GM06990 (cell line): ENCODE measurements around the gene HOXB6.

ENCODE experiments used
- DNase-seq: peaks from one replicate; pipeline ENCODE4 v3.0.0-alpha.2; 2011; ENCODE audit not compliant: insufficient read length; ENCODE audit errors: extremely low read depth
- H3K27me3 ChIP-seq: replicated peaks from 2 replicates; pipeline ENCODE4 v1.6.0; 2011; ENCODE audit warnings: low read length; ENCODE audit not compliant: control insufficient read depth, insufficient read depth
- H3K36me3 ChIP-seq: 2 replicates; pipeline ENCODE4 v1.5.1; 2011; ENCODE audit warnings: low read length; ENCODE audit not compliant: control insufficient read depth, insufficient read depth
- H3K4me3 ChIP-seq: replicated peaks from 2 replicates; pipeline ENCODE4 v1.5.1; 2011; ENCODE audit warnings: low read depth, mild to moderate bottlenecking, control low read depth, low read length
- TF ChIP-seq, protein P1 (sequence below): IDR thresholded peaks from 2 replicates; pipeline ENCODE4 v1.5.1; 2011; ENCODE audit warnings: low read length, control low read depth, mild to moderate bottlenecking, inconsistent platforms; ENCODE audit not compliant: insufficient read depth, poor library complexity, severe bottlenecking

The HOXB6 gene

DNA sequence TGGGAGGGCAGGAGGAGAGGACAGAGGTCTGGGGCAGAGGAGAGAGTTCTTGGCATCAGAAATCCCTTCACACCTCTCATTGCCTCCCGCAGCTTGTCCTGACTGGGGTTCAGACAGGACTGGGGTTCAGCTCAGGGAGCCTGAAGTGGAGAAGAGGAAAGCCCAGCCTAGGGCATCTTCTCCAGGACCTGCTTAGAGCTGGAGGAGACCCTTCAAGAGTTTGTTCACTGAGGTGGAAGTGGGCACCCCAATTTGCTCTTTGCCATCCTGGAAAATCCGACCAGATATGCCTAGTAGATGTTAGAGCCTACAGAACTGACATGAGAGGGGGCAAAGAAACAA, 16.7 kb downstream of the HOXB6 start:
- DNase-seq = no peak

DNA sequence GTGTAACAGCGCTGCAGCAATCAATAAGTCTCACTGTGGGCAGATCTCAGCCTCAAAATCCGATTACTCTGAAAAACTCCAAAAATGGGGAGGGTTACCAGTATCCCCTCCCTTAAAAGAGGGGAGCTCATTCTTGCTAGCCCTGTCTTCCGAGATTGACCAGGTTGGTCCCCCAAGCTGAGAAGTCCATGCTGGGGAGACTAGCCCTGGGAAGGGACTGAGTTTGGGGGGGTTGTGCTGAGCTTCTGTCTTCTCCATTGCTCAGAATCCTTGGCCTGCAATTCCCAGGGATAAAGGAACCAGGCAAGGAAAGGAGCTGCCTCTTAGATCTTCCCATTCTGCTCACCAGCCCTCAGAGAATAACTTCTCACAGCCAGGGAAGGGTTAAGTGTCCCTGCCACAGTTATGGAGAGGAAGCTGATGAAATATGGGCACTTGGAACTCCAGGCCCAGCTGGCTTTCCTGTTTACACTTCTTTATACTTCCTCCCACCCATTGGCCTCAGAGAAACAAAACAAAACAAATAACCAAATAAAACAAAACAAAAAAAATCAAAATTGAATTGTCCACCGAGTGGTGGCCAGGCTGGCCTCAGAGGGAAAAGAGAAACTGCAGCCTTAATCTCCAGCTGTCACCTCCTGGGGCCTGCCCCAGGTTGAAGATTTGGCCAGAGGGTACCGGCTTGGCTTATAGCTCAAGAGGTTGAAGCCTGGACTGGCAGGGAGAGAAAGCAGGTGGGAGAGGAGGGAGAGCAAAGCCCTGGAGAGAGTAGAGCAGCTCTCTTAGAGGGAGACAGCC, 17.3 kb downstream of the HOXB6 start:
- no peaks in the 10 kb centered on the region for H3K36me3 ChIP-seq
- TF ChIP-seq, protein P1, sequence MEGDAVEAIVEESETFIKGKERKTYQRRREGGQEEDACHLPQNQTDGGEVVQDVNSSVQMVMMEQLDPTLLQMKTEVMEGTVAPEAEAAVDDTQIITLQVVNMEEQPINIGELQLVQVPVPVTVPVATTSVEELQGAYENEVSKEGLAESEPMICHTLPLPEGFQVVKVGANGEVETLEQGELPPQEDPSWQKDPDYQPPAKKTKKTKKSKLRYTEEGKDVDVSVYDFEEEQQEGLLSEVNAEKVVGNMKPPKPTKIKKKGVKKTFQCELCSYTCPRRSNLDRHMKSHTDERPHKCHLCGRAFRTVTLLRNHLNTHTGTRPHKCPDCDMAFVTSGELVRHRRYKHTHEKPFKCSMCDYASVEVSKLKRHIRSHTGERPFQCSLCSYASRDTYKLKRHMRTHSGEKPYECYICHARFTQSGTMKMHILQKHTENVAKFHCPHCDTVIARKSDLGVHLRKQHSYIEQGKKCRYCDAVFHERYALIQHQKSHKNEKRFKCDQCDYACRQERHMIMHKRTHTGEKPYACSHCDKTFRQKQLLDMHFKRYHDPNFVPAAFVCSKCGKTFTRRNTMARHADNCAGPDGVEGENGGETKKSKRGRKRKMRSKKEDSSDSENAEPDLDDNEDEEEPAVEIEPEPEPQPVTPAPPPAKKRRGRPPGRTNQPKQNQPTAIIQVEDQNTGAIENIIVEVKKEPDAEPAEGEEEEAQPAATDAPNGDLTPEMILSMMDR = no peak
- H3K4me3 ChIP-seq = no peak overlapping the region
- no peaks in the 10 kb centered on the region for H3K27me3 ChIP-seq
- no peak for DNase-seq

More for the DNA sequence above, 16.7 kb downstream of the HOXB6 start:
- TF ChIP-seq, protein P1 = no peak
- Histone ChIP-seq H3K4me3 (no peak overlapping the region), H3K27me3 (no peaks in the 10 kb centered on the region), H3K36me3 (no peaks in the 10 kb centered on the region)

DNA sequence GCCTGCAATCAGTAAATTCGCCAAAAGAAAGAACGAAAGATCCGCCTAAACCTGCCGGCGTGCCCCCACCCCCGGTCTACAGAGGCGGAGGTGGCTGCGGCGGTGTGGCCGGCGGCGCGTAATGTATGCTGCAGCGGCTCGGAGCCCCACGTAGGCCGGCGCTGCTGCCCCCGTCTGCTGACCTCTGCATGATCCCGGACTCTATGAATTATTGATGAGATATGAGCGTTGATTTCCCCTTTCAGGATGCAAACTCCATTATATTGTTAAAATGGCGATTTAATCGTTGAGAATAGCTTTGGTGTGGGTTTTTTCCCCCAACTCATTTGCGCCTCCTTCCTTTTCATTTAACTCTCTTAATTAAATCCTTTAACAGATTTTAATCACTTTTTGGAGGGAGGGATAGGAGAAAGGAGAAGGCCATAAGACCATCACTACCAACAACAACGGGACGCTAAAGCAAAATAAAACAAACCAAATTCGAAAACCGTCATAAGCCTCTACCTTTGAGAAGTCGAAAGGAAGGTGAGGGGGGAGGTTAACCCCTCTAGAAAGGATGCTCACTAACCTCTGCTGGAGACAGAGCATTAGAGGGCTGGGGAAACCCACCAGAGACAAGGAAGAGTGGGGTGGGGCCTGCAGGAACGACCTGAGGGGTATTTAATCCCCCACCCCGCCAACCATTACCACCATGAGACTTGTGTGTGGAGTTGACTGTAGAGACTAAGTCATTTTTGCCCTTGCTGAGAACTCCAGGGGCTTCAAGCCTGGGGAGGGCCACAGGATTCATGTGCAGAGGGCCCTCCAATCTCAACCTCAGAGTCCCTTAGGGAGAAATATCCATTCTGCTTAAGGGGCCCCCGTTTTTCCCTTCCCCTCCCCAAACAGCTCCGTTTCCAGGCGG, 18.2 kb downstream of the HOXB6 start:
- TF ChIP-seq, protein P1 = no peak
- no peaks in the 10 kb centered on the region for H3K36me3 ChIP-seq
- H3K27me3 ChIP-seq = no peaks in the 10 kb centered on the region
- H3K4me3 ChIP-seq = peak overlapping the region; percentile 65
- DNase-seq = no peak

DNA sequence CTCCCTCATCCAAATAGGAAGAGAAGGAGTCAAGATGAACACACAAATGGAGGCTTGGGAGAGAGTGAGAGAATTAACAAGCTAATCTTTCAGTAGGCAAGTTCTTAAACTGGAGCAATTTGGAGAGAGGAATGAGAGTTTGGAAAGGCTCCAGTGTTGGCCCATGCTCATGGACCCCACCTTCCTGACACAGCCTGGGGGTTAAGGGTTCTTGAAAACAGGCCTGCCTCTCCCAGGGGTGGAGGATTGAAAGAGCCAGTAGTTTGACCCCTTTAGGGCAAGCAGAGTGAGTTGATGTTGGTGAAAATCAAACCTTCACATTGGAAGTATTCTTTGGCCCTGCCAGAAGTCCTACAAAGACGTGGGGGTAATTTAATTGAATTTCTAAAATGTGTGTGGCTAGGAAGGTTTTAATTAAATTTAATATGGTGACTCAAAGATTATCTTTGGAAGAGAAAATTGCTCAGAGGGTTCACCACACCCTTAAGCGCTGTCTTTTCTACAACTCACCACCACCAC, 20.5 kb downstream of the HOXB6 start:
- no peak overlapping the region for H3K4me3 ChIP-seq
- no peaks in the 10 kb centered on the region for H3K27me3 ChIP-seq
- DNase-seq = no peak

DNA sequence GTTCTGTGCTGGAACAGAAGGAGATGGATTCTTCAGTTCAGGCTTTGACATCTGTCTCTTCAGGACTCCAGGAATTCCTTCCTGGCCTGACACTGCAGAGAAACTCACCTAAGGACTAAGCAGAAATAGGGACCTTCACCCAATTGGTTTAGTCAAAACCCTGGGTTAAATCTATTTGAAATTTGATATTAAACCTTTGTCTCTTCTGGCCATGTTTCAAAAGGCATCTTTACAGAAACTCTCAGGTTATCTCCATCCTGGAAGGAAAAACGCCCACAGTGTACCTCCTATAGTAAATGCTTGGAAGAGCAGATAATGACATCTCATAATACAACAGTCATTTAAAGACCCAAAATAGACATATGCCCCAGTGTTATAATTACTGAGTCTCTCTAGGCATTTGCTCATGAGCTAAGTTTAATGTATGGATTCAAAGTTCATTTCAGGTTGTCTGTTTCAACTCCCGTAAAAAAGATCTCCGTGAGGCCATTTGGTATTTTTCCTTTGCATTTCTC, 21.0 kb downstream of the HOXB6 start:
- no peak for DNase-seq
- H3K36me3 ChIP-seq = no peaks in the 10 kb centered on the region
- H3K27me3 ChIP-seq = no peaks in the 10 kb centered on the region
- TF ChIP-seq, protein P1 = no peak
- no peak overlapping the region for H3K4me3 ChIP-seq

More for the DNA sequence above, 20.5 kb downstream of the HOXB6 start:
- H3K36me3 ChIP-seq = no peaks in the 10 kb centered on the region
- TF ChIP-seq, protein P1 = no peak
